MM.1S (cell line): ENCODE results near the gene SIGLEC11.

Source experiments
- EZH2 ChIP-seq: fragments of 300-600 bp; sonication (generic); optimal IDR thresholded peaks from 2 replicates; pipeline ENCODE3; 2017; ENCODE audit warnings: low read depth, mild to moderate bottlenecking, antibody characterized with exemption, low read length, mixed read lengths
- EZH2phosphoT487 ChIP-seq: fragments of 300-600 bp; sonication (generic); IDR thresholded peaks from 2 replicates; pipeline ENCODE4 v1.6.1; 2018; ENCODE audit warnings: antibody characterized with exemption, low read length
- TF ChIP-seq, protein P1 (sequence below): fragments of 300-600 bp; sonication (generic); IDR thresholded peaks from 2 replicates; pipeline ENCODE4 v1.5.1; 2016; ENCODE audit warnings: antibody characterized with exemption, low read length, mixed read lengths

DNA sequence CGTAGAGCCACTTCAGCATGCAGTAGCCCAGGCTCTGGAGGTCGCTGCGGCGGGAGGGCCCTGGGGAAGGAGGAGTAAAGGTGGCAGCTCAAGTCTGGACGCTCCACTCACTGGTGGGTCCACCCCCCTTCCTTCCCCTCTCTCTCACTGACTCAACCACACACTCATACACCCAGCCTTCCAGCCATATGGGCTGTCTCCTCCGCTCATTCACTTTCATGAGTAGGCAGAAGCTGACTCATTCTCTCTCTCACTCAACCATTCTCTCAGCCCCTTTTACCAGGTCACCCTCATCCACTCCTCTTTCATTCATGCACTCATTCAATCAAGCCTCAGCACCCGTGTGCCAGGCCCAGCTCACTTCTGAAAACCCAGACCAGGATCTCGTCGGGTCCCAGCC lies 27.5 kb upstream of the SIGLEC11 start:
- TF ChIP-seq, protein P1, sequence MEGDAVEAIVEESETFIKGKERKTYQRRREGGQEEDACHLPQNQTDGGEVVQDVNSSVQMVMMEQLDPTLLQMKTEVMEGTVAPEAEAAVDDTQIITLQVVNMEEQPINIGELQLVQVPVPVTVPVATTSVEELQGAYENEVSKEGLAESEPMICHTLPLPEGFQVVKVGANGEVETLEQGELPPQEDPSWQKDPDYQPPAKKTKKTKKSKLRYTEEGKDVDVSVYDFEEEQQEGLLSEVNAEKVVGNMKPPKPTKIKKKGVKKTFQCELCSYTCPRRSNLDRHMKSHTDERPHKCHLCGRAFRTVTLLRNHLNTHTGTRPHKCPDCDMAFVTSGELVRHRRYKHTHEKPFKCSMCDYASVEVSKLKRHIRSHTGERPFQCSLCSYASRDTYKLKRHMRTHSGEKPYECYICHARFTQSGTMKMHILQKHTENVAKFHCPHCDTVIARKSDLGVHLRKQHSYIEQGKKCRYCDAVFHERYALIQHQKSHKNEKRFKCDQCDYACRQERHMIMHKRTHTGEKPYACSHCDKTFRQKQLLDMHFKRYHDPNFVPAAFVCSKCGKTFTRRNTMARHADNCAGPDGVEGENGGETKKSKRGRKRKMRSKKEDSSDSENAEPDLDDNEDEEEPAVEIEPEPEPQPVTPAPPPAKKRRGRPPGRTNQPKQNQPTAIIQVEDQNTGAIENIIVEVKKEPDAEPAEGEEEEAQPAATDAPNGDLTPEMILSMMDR = no peak
- TF ChIP-seq EZH2 (no peak), EZH2phosphoT487 (no peak)
